ENCODE data around the gene ANO6. TPM values are rescaled to one million over a fixed set of nuclear protein-coding genes. Genes with fewer than 3 reads are reported as not detected.

ANO6 gene
- total RNA-seq, 1 experiment from 2014 or later = 46.8 TPM

DNA sequence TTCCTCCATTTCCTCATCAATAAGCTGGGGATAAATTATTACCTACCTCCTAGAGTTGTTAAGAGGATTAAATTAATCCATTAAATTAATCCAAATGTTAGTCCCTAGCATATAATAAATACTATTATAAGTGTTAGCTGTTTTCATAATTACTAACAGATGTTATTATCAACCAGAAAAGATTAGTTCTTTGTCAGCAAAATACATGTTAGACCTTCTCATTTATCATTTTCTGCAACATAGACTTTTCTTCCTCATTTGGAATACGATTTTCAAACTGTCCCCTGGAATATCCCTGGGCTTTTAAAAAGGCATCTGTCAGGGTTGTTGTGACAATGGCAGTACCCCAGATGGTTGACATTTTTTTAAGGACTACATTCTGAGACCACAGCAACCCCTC lies 133.1 kb downstream of the ANO6 start (continued):
- TF ChIP-seq, protein P1, sequence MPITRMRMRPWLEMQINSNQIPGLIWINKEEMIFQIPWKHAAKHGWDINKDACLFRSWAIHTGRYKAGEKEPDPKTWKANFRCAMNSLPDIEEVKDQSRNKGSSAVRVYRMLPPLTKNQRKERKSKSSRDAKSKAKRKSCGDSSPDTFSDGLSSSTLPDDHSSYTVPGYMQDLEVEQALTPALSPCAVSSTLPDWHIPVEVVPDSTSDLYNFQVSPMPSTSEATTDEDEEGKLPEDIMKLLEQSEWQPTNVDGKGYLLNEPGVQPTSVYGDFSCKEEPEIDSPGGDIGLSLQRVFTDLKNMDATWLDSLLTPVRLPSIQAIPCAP (CRISPR knock-in tag; IDR thresholded peaks at IDR 0.05) = no peak
- no peak for TF ChIP-seq MYBL2 (CRISPR knock-in tag; IDR thresholded peaks at IDR 0.05)
- no peak for TF ChIP-seq ESRRA (CRISPR knock-in tag; IDR thresholded peaks at IDR 0.05; ENCODE audit: borderline replicate concordance)
- TF ChIP-seq, protein P2, sequence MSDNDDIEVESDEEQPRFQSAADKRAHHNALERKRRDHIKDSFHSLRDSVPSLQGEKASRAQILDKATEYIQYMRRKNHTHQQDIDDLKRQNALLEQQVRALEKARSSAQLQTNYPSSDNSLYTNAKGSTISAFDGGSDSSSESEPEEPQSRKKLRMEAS (CRISPR knock-in tag; IDR thresholded peaks at IDR 0.05) = no peak
- no peak for TF ChIP-seq NR1H2 (CRISPR knock-in tag; IDR thresholded peaks at IDR 0.05)
- TF ChIP-seq TCF7 (CRISPR knock-in tag; IDR thresholded peaks at IDR 0.05; ENCODE audit: low read depth) = no peak
- no peak for TF ChIP-seq GRHL2 (CRISPR knock-in tag; IDR thresholded peaks at IDR 0.05; ENCODE audit: insufficient replicate concordance, severe bottlenecking)
- no peak for TF ChIP-seq PRRX2 (CRISPR knock-in tag; IDR thresholded peaks at IDR 0.05)
- TF ChIP-seq ZNF317 (CRISPR knock-in tag; IDR thresholded peaks at IDR 0.05; ENCODE audit: borderline replicate concordance, low read depth) = no peak

DNA sequence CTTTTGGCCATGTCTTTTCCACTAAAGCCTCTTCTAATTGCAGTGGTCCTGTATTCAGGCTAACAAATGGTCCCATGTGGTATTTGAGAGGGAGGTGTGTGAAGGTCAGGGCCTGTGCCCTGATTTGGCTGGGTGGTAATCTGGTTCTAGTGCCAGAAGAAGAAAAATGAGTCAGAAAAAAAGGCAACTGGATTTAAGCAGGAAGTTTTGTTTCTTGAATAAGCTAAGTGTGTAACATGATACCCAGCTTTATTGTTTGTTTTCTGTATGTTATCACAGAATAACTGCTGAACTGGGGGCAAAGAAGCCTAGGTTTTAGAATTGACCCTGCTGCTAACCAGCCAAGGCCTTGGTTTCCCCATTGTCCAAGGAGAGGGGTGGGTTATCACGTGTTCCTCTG lies 134.0 kb downstream of the ANO6 start:
- Mint-ChIP-seq H3K36me3 (peaks cover 50% of the 10 kb centered on the region), H3K4me1 (peaks cover 13% of the 10 kb centered on the region), H3K27ac (no peak overlapping the region), H3K27me3 (ENCODE audit: low read depth) (no peaks in the 10 kb centered on the region), H3K9me3 (peaks cover 13% of the 10 kb centered on the region), H3K4me3 (no peak overlapping the region)
- CTCF ChIA-PET = no interaction called here
- POLR2A ChIA-PET = no interaction called here
- ATAC-seq (no peak), DNase-seq (ENCODE audit: low spot score) (no peak)
- TF ChIP-seq ZNF396 (CRISPR knock-in tag; IDR thresholded peaks at IDR 0.05; ENCODE audit: borderline replicate concordance) = no peak
- TF ChIP-seq, protein P3, sequence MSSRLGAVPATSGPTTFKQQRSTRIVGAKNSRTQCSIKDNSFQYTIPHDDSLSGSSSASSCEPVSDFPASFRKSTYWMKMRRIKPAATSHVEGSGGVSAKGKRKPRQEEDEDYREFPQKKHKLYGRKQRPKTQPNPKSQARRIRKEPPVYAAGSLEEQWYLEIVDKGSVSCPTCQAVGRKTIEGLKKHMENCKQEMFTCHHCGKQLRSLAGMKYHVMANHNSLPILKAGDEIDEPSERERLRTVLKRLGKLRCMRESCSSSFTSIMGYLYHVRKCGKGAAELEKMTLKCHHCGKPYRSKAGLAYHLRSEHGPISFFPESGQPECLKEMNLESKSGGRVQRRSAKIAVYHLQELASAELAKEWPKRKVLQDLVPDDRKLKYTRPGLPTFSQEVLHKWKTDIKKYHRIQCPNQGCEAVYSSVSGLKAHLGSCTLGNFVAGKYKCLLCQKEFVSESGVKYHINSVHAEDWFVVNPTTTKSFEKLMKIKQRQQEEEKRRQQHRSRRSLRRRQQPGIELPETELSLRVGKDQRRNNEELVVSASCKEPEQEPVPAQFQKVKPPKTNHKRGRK (CRISPR knock-in tag; IDR thresholded peaks at IDR 0.05; ENCODE audit: borderline replicate concordance) = no peak
- TF ChIP-seq, protein P4, sequence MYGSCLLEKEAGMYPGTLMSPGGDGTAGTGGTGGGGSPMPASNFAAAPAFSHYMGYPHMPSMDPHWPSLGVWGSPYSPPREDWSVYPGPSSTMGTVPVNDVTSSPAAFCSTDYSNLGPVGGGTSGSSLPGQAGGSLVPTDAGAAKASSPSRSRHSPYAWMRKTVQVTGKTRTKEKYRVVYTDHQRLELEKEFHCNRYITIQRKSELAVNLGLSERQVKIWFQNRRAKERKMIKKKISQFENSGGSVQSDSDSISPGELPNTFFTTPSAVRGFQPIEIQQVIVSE (CRISPR knock-in tag; IDR thresholded peaks at IDR 0.05; ENCODE audit: borderline replicate concordance) = no peak
- TF ChIP-seq, protein P5, sequence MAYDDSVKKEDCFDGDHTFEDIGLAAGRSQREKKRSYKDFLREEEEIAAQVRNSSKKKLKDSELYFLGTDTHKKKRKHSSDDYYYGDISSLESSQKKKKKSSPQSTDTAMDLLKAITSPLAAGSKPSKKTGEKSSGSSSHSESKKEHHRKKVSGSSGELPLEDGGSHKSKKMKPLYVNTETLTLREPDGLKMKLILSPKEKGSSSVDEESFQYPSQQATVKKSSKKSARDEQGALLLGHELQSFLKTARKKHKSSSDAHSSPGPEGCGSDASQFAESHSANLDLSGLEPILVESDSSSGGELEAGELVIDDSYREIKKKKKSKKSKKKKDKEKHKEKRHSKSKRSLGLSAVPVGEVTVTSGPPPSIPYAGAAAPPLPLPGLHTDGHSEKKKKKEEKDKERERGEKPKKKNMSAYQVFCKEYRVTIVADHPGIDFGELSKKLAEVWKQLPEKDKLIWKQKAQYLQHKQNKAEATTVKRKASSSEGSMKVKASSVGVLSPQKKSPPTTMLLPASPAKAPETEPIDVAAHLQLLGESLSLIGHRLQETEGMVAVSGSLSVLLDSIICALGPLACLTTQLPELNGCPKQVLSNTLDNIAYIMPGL (CRISPR knock-in tag; IDR thresholded peaks at IDR 0.05) = no peak
- no peak for TF ChIP-seq SMAD4 (CRISPR knock-in tag; IDR thresholded peaks at IDR 0.05)
- TF ChIP-seq, protein P6, sequence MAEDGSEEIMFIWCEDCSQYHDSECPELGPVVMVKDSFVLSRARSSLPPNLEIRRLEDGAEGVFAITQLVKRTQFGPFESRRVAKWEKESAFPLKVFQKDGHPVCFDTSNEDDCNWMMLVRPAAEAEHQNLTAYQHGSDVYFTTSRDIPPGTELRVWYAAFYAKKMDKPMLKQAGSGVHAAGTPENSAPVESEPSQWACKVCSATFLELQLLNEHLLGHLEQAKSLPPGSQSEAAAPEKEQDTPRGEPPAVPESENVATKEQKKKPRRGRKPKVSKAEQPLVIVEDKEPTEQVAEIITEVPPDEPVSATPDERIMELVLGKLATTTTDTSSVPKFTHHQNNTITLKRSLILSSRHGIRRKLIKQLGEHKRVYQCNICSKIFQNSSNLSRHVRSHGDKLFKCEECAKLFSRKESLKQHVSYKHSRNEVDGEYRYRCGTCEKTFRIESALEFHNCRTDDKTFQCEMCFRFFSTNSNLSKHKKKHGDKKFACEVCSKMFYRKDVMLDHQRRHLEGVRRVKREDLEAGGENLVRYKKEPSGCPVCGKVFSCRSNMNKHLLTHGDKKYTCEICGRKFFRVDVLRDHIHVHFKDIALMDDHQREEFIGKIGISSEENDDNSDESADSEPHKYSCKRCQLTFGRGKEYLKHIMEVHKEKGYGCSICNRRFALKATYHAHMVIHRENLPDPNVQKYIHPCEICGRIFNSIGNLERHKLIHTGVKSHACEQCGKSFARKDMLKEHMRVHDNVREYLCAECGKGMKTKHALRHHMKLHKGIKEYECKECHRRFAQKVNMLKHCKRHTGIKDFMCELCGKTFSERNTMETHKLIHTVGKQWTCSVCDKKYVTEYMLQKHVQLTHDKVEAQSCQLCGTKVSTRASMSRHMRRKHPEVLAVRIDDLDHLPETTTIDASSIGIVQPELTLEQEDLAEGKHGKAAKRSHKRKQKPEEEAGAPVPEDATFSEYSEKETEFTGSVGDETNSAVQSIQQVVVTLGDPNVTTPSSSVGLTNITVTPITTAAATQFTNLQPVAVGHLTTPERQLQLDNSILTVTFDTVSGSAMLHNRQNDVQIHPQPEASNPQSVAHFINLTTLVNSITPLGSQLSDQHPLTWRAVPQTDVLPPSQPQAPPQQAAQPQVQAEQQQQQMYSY (CRISPR knock-in tag; IDR thresholded peaks at IDR 0.05) = no peak
- no peak for TF ChIP-seq RELA (CRISPR knock-in tag; IDR thresholded peaks at IDR 0.05; ENCODE audit: borderline replicate concordance)
- no peak for TF ChIP-seq HMGA2 (CRISPR knock-in tag; IDR thresholded peaks at IDR 0.05)
- TF ChIP-seq, protein P7, sequence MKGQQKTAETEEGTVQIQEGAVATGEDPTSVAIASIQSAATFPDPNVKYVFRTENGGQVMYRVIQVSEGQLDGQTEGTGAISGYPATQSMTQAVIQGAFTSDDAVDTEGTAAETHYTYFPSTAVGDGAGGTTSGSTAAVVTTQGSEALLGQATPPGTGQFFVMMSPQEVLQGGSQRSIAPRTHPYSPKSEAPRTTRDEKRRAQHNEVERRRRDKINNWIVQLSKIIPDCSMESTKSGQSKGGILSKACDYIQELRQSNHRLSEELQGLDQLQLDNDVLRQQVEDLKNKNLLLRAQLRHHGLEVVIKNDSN (CRISPR knock-in tag; IDR thresholded peaks at IDR 0.05) = no peak
- TF ChIP-seq, protein P8, sequence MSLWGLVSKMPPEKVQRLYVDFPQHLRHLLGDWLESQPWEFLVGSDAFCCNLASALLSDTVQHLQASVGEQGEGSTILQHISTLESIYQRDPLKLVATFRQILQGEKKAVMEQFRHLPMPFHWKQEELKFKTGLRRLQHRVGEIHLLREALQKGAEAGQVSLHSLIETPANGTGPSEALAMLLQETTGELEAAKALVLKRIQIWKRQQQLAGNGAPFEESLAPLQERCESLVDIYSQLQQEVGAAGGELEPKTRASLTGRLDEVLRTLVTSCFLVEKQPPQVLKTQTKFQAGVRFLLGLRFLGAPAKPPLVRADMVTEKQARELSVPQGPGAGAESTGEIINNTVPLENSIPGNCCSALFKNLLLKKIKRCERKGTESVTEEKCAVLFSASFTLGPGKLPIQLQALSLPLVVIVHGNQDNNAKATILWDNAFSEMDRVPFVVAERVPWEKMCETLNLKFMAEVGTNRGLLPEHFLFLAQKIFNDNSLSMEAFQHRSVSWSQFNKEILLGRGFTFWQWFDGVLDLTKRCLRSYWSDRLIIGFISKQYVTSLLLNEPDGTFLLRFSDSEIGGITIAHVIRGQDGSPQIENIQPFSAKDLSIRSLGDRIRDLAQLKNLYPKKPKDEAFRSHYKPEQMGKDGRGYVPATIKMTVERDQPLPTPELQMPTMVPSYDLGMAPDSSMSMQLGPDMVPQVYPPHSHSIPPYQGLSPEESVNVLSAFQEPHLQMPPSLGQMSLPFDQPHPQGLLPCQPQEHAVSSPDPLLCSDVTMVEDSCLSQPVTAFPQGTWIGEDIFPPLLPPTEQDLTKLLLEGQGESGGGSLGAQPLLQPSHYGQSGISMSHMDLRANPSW (CRISPR knock-in tag; conservative IDR thresholded peaks at IDR 0.05; ENCODE audit: low read depth) = no peak
- TF ChIP-seq, protein P9, sequence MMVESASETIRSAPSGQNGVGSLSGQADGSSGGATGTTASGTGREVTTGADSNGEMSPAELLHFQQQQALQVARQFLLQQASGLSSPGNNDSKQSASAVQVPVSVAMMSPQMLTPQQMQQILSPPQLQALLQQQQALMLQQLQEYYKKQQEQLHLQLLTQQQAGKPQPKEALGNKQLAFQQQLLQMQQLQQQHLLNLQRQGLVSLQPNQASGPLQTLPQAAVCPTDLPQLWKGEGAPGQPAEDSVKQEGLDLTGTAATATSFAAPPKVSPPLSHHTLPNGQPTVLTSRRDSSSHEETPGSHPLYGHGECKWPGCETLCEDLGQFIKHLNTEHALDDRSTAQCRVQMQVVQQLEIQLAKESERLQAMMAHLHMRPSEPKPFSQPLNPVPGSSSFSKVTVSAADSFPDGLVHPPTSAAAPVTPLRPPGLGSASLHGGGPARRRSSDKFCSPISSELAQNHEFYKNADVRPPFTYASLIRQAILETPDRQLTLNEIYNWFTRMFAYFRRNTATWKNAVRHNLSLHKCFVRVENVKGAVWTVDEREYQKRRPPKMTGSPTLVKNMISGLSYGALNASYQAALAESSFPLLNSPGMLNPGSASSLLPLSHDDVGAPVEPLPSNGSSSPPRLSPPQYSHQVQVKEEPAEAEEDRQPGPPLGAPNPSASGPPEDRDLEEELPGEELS (CRISPR knock-in tag; IDR thresholded peaks at IDR 0.05) = no peak

All from WTC11 (cell line).